Hindlimb muscle (tissue), 1 donor: ENCODE data around the gene MAP2K4. TPM values are rescaled to one million over a fixed set of nuclear protein-coding genes. Genes with fewer than 3 reads are reported as not detected.

Experiments
- DNase-seq: peaks from one replicate; pipeline ENCODE4 v3.0.0-alpha.2; 2013
- polyA plus RNA-seq: library from polyadenylated mRNA; unstranded; fragments of 120-200 nt; gene quantifications from one replicate; pipeline ENCODE4 v1.2.1, GENCODE V29; 2013; ENCODE audit not compliant: insufficient read length

The MAP2K4 gene
- polyA plus RNA-seq, 1 donor, result 19.7 TPM

GRCh38 chr17:12178644-12179330, 158.1 kb downstream of the MAP2K4 start:
- DNase-seq, result no peak

GRCh38 chr17:12180644-12181261, 160.1 kb downstream of the MAP2K4 start:
- DNase-seq, result peak; percentile 43

- no peak for DNase-seq
These were observed 167.0 kb downstream of the MAP2K4 start for GRCh38 chr17:12187658-12188057.

- DNase-seq, result no peak
These were observed 172.6 kb downstream of the MAP2K4 start for GRCh38 chr17:12193144-12193735.

Other genes starting within 250 kb of the MAP2K4 start
- gene ZNF18, start 23.4 kb upstream of the MAP2K4 start, polyA plus RNA-seq, result 6.8 TPM